Measurements from ENCODE around the gene SLC5A11. TPM values are rescaled to one million over a fixed set of nuclear protein-coding genes. Genes with fewer than 3 reads are reported as not detected.

The SLC5A11 gene
- total RNA-seq, 1 experiment from 2014 or later, result not detected

GRCh38 chr16:24834459-24835335 is 11.1 kb upstream of the SLC5A11 start:
- no TSS peak for BruUV-seq (replicated peaks)
- CTCF ChIA-PET, result no interaction called here
- intact Hi-C loops (cut with micrococcal nuclease; ENCODE audit: unreplicated experiment), result loop anchor here (10.0 kb wide), 1 partner anchor 390 kb away; no protein-coding TSS in a partner anchor
- no peaks in the 10 kb centered on the region for H3K4me1 ChIP-seq (ENCODE audit: insufficient read depth, low read length, poor library complexity, severe bottlenecking)
- POLR2A ChIA-PET (ENCODE audit: low non-redundant PET), result no interaction called here
- no peak overlapping the region for H3K27ac ChIP-seq (ENCODE audit: low read depth, low read length, poor library complexity, severe bottlenecking)
- TF ChIP-seq, protein P1, sequence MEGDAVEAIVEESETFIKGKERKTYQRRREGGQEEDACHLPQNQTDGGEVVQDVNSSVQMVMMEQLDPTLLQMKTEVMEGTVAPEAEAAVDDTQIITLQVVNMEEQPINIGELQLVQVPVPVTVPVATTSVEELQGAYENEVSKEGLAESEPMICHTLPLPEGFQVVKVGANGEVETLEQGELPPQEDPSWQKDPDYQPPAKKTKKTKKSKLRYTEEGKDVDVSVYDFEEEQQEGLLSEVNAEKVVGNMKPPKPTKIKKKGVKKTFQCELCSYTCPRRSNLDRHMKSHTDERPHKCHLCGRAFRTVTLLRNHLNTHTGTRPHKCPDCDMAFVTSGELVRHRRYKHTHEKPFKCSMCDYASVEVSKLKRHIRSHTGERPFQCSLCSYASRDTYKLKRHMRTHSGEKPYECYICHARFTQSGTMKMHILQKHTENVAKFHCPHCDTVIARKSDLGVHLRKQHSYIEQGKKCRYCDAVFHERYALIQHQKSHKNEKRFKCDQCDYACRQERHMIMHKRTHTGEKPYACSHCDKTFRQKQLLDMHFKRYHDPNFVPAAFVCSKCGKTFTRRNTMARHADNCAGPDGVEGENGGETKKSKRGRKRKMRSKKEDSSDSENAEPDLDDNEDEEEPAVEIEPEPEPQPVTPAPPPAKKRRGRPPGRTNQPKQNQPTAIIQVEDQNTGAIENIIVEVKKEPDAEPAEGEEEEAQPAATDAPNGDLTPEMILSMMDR (conservative IDR thresholded peaks at IDR 0.05; ENCODE audit: low read depth, low read length), result peak; percentile 66
- no peak for TF ChIP-seq EZH2 (IDR thresholded peaks at IDR 0.05; ENCODE audit: borderline replicate concordance, low read depth, low read length, poor library complexity, severe bottlenecking)
- H3K36me3 ChIP-seq (ENCODE audit: insufficient read depth, low read length, poor library complexity, severe bottlenecking), result no peaks in the 10 kb centered on the region
- peak; percentile 54 for DNase-seq (ENCODE audit: low spot score)
- H3K9me3 ChIP-seq (ENCODE audit: low read depth, low read length, poor library complexity, severe bottlenecking), result no peaks in the 10 kb centered on the region
- no peaks in the 10 kb centered on the region for H3K27me3 ChIP-seq (replicated peaks; ENCODE audit: insufficient read depth, low read depth, low read length, poor library complexity)
- H3K4me3 ChIP-seq (ENCODE audit: low read depth, low read length, poor library complexity, severe bottlenecking), result no peak overlapping the region

GRCh38 chr16:24836836-24837235 is 8.9 kb upstream of the SLC5A11 start:
- intact Hi-C loops (cut with micrococcal nuclease; ENCODE audit: unreplicated experiment), result loop anchor here (10.0 kb wide), 1 partner anchor 388 kb away; no protein-coding TSS in a partner anchor
- POLR2A ChIA-PET (ENCODE audit: low non-redundant PET), result no interaction called here

DNA sequence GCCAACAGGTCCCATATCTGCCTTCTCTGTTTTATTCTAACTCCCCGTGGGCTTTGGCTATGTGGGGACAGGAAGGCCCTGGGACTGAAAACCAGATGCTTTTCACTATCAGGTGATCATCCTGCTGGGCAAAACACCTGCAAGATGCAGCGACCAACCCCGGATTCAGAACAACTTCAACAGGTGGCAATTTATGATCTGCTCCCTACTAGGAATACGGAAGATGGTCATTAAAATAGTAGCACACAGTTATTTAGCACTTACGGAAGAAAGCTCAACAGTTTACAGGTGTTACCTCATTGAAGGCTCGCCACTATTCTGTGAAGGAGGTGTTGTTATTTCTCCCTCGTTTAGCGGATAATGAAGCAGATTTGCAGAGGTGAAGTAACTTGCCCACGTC is 7.8 kb upstream of the SLC5A11 start:
- intact Hi-C loops (cut with micrococcal nuclease; ENCODE audit: unreplicated experiment), result loop anchor here (10.0 kb wide), 1 partner anchor 387 kb away; no protein-coding TSS in a partner anchor
- Histone ChIP-seq H3K27me3 (replicated peaks; ENCODE audit: insufficient read depth, low read depth, low read length, poor library complexity) (no peaks in the 10 kb centered on the region), H3K4me1 (ENCODE audit: insufficient read depth, low read length, poor library complexity, severe bottlenecking) (no peaks in the 10 kb centered on the region), H3K27ac (ENCODE audit: low read depth, low read length, poor library complexity, severe bottlenecking) (no peak overlapping the region), H3K4me3 (ENCODE audit: low read depth, low read length, poor library complexity, severe bottlenecking) (no peak overlapping the region), H3K36me3 (ENCODE audit: insufficient read depth, low read length, poor library complexity, severe bottlenecking) (no peaks in the 10 kb centered on the region), H3K9me3 (ENCODE audit: low read depth, low read length, poor library complexity, severe bottlenecking) (no peaks in the 10 kb centered on the region)
- CTCF ChIA-PET, result no interaction called here
- TF ChIP-seq, protein P1 (conservative IDR thresholded peaks at IDR 0.05; ENCODE audit: low read depth, low read length), result no peak
- TF ChIP-seq EZH2 (IDR thresholded peaks at IDR 0.05; ENCODE audit: borderline replicate concordance, low read depth, low read length, poor library complexity, severe bottlenecking), result no peak
- no TSS peak for BruUV-seq (replicated peaks)
- POLR2A ChIA-PET (ENCODE audit: low non-redundant PET), result no interaction called here
- no peak for DNase-seq (ENCODE audit: low spot score)

More at GRCh38 chr16:24836836-24837235, 8.9 kb upstream of the SLC5A11 start:
- Histone ChIP-seq H3K27me3 (replicated peaks; ENCODE audit: insufficient read depth, low read depth, low read length, poor library complexity) (no peaks in the 10 kb centered on the region), H3K4me3 (ENCODE audit: low read depth, low read length, poor library complexity, severe bottlenecking) (no peak overlapping the region), H3K36me3 (ENCODE audit: insufficient read depth, low read length, poor library complexity, severe bottlenecking) (no peaks in the 10 kb centered on the region), H3K4me1 (ENCODE audit: insufficient read depth, low read length, poor library complexity, severe bottlenecking) (no peaks in the 10 kb centered on the region), H3K9me3 (ENCODE audit: low read depth, low read length, poor library complexity, severe bottlenecking) (no peaks in the 10 kb centered on the region), H3K27ac (ENCODE audit: low read depth, low read length, poor library complexity, severe bottlenecking) (no peak overlapping the region)
- CTCF ChIA-PET, result no interaction called here
- TF ChIP-seq, protein P1 (conservative IDR thresholded peaks at IDR 0.05; ENCODE audit: low read depth, low read length), result no peak
- BruUV-seq (replicated peaks), result no TSS peak
- no peak for DNase-seq (ENCODE audit: low spot score)
